ENCODE results near the gene ATP2B3. TPM values are rescaled to one million over a fixed set of nuclear protein-coding genes. Genes with fewer than 3 reads are reported as not detected.
A peak's percentile ranks its signal among the peaks of the same experiment; 100 is the strongest.

ATP2B3 gene
- total RNA-seq, 4 donors from 2014 or later = not detected

- Histone ChIP-seq H3K27me3 (no peaks in the 10 kb centered on the region), H3K4me3 (replicated peaks in 1 of 3) (no peak overlapping the region), H3K9me3 (no peaks in the 10 kb centered on the region), H3K4me1 (no peaks in the 10 kb centered on the region), H3K27ac (no peak overlapping the region), H3K36me3 (no peaks in the 10 kb centered on the region)
- DNase-seq = no peak
- intact Hi-C loops (cut with DNase I) = no loop called here
- 93% methylated on average over 3 of the region's 13 CpGs; no CpG with 5 or more reads in 1 of the 2 donors for WGBS, 2 donors
- TF ChIP-seq POLR2A (IDR thresholded peaks at IDR 0.05) (no peak), CTCF (IDR thresholded peaks at IDR 0.05) (no peak)
Observed at GRCh38 chrX:153481043-153481442, 36.4 kb upstream of the ATP2B3 start.

- H3K27ac ChIP-seq = no peak overlapping the region
Observed at GRCh38 chrX:153482376-153483015, 34.9 kb upstream of the ATP2B3 start.

GRCh38 chrX:153485396-153486080 lies 31.9 kb upstream of the ATP2B3 start:
- no peak for TF ChIP-seq POLR2A (IDR thresholded peaks at IDR 0.05)
- no peak for TF ChIP-seq CTCF (IDR thresholded peaks at IDR 0.05)
- 44 to 100% methylated on average over 1 to 4 of the region's 30 CpGs for WGBS, 2 donors
- H3K9me3 ChIP-seq = no peaks in the 10 kb centered on the region
- H3K27me3 ChIP-seq = no peaks in the 10 kb centered on the region
- no peak for DNase-seq
- H3K36me3 ChIP-seq = no peaks in the 10 kb centered on the region
- peaks cover 0 to 4% of the 10 kb centered on the region in 2 donors for H3K4me1 ChIP-seq
- H3K27ac ChIP-seq = no peak overlapping the region
- intact Hi-C loops (cut with DNase I) = no loop called here
- no peak overlapping the region for H3K4me3 ChIP-seq (replicated peaks in 1 of 3)

More at GRCh38 chrX:153482376-153483015, 34.9 kb upstream of the ATP2B3 start:
- no peaks in the 10 kb centered on the region for H3K9me3 ChIP-seq
- no peak overlapping the region for H3K4me3 ChIP-seq (replicated peaks in 1 of 3)
- H3K27me3 ChIP-seq = no peaks in the 10 kb centered on the region
- peaks cover 0 to 4% of the 10 kb centered on the region in 2 donors for H3K4me1 ChIP-seq
- 91 to 100% methylated on average over 2 to 7 of the region's 23 CpGs for WGBS, 2 donors
- H3K36me3 ChIP-seq = no peaks in the 10 kb centered on the region
- DNase-seq = no peak
- TF ChIP-seq POLR2A (IDR thresholded peaks at IDR 0.05) (no peak), CTCF (IDR thresholded peaks at IDR 0.05) (no peak)
- intact Hi-C loops (cut with DNase I) = no loop called here

- H3K4me3 ChIP-seq (replicated peaks in 1 of 3) = no peak overlapping the region
- H3K27ac ChIP-seq = no peak overlapping the region
- 77% methylated on average over 5 of the region's 10 CpGs; no CpG with 5 or more reads in 1 of the 2 donors for WGBS, 2 donors
- no peaks in the 10 kb centered on the region for H3K36me3 ChIP-seq
- intact Hi-C loops (cut with DNase I) = no loop called here
- no peaks in the 10 kb centered on the region for H3K27me3 ChIP-seq
- TF ChIP-seq POLR2A (IDR thresholded peaks at IDR 0.05) (no peak), CTCF (IDR thresholded peaks at IDR 0.05) (no peak)
- H3K4me1 ChIP-seq = peaks cover 0 to 4% of the 10 kb centered on the region in 2 donors
- DNase-seq = peak; percentile 31 to 35
- H3K9me3 ChIP-seq = no peaks in the 10 kb centered on the region
Observed at GRCh38 chrX:153486171-153486570, 31.3 kb upstream of the ATP2B3 start.

GRCh38 chrX:153487590-153488071 lies 29.8 kb upstream of the ATP2B3 start:
- 40 to 68% methylated on average over 1 to 7 of the region's 11 CpGs for WGBS, 2 donors
- no peak for TF ChIP-seq CTCF (IDR thresholded peaks at IDR 0.05)
- TF ChIP-seq POLR2A (IDR thresholded peaks at IDR 0.05) = no peak
- H3K4me3 ChIP-seq (replicated peaks in 1 of 3) = no peak overlapping the region
- no peak overlapping the region for H3K27ac ChIP-seq
- H3K9me3 ChIP-seq = no peaks in the 10 kb centered on the region
- DNase-seq = no peak
- H3K27me3 ChIP-seq = no peaks in the 10 kb centered on the region
- peaks cover 0 to 4% of the 10 kb centered on the region in 2 donors for H3K4me1 ChIP-seq
- intact Hi-C loops (cut with DNase I) = no loop called here
- H3K36me3 ChIP-seq = no peaks in the 10 kb centered on the region
